Prostate gland (tissue), 2 donors: Measurements from ENCODE around the gene UBB.

Experiments
- POLR2A ChIP-seq: fragments of 450-650 bp; IDR thresholded peaks from one replicate; pipeline ENCODE4 v1.6.1; 2016; ENCODE audit warnings: antibody characterized with exemption, mild to moderate bottlenecking
- TF ChIP-seq, protein P1 (sequence below), 4 experiments: fragments of 200-600 bp in 2 of 4; fragments of 450-650 bp in 2 of 4; sonication (generic) in 2 of 4; IDR thresholded peaks; 1 replicate in 3 of 4; 2 replicates in 1 of 4; pipeline ENCODE4 v1.5.1; 2016 to 2019; ENCODE audit warnings: antibody characterized with exemption in 4 of 4, mild to moderate bottlenecking in 2 of 4, moderate library complexity in 2 of 4

DNA sequence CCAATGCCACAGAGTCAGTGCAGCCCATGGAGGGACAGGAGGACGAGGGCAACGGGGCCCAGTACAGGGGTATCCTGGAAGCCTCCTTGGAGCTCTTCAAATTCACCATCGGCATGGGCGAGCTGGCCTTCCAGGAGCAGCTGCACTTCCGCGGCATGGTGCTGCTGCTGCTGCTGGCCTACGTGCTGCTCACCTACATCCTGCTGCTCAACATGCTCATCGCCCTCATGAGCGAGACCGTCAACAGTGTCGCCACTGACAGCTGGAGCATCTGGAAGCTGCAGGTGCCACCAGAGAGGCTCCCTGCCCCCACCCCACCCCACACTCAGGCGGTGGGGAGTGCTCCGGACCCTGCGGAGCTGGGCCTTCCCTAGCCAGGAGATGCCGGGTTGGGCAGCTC, 51.1 kb downstream of the UBB start:
- TF ChIP-seq, protein P1, sequence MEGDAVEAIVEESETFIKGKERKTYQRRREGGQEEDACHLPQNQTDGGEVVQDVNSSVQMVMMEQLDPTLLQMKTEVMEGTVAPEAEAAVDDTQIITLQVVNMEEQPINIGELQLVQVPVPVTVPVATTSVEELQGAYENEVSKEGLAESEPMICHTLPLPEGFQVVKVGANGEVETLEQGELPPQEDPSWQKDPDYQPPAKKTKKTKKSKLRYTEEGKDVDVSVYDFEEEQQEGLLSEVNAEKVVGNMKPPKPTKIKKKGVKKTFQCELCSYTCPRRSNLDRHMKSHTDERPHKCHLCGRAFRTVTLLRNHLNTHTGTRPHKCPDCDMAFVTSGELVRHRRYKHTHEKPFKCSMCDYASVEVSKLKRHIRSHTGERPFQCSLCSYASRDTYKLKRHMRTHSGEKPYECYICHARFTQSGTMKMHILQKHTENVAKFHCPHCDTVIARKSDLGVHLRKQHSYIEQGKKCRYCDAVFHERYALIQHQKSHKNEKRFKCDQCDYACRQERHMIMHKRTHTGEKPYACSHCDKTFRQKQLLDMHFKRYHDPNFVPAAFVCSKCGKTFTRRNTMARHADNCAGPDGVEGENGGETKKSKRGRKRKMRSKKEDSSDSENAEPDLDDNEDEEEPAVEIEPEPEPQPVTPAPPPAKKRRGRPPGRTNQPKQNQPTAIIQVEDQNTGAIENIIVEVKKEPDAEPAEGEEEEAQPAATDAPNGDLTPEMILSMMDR (IDR thresholded peaks at IDR 0.05), result no peak
- TF ChIP-seq POLR2A, result no peak
